K562 (cell line): Measurements from ENCODE around the gene SPATA20. TPM values are rescaled to one million over a fixed set of nuclear protein-coding genes. Genes with fewer than 3 reads are reported as not detected.
A peak's percentile ranks its signal among the peaks of the same experiment; 100 is the strongest.

Experiments used
- ATAC-seq: fragments of 200-7000 bp; cut with Tn5 transposase; 3 replicates; pipeline ENCODE4 v1.9.1; 2020; ENCODE audit warnings: moderate library complexity
- BruUV-seq: library from RNA; stranded (reverse); fragments of 400-500 nt; replicated peaks from 2 replicates; lab custom pipeline; 2021; lab: Mats Ljungman, UMichigan
- CTCF ChIA-PET: fragments of 300-600 bp; formaldehyde crosslinking; extraction: SDS; loops from one replicate; lab custom pipeline; 2021; ENCODE audit warnings: low intra/inter-chr PET ratio; lab: Yijun Ruan, JAX
- POLR2A ChIA-PET: fragments of 300-600, 350-650 bp; sonication (Branson Sonifier 250); formaldehyde crosslinking; extraction: SDS; loops from one replicate; lab custom pipeline; 2021; ENCODE audit warnings: antibody characterized with exemption, inconsistent platforms; lab: Yijun Ruan, JAX
- DNase-seq, 4 experiments: peaks; one replicate each; pipeline versions ENCODE4 v3.0.0 to v3.0.0-alpha.2; 2011 to 2018; ENCODE audit warnings: low spot score in 3 of 4, mixed read lengths in 3 of 4; ENCODE audit errors: extremely low read depth in 1 of 4
- FAIRE-seq: peaks from 2 replicates; lab custom pipeline; 2011; peaks lifted over from hg19 to GRCh38; lab: Jason Lieb, UNC
- H2AFZ ChIP-seq: 2 replicates; pipeline ENCODE4 v1.6.0; 2011; ENCODE audit warnings: low read depth, low read length, control low read depth, inconsistent platforms
- H3K27ac ChIP-seq: fragments of 200-600 bp; 3 replicates; pipeline ENCODE4 v1.8.0; 2011; ENCODE audit warnings: low read depth, mild to moderate bottlenecking, control low read depth, inconsistent platforms, low read length, moderate library complexity, mixed read lengths; ENCODE audit errors: extremely low read depth
- H3K27me3 ChIP-seq, 2 experiments: fragments of 300-600 bp in 1 of 2; 2 replicates in 1 of 2; 3 replicates in 1 of 2; pipeline versions ENCODE4 v1.6.0 to v1.8.0; 2011; ENCODE audit warnings: inconsistent platforms in 2 of 2, low read length in 2 of 2, mild to moderate bottlenecking in 1 of 2, mixed read lengths in 1 of 2, moderate library complexity in 1 of 2; ENCODE audit not compliant: control insufficient read depth in 2 of 2, insufficient read depth in 2 of 2
- H3K36me3 ChIP-seq: fragments of 300-600 bp; 3 replicates; pipeline ENCODE4 v1.8.0; 2011; ENCODE audit warnings: mild to moderate bottlenecking, low read length, inconsistent platforms; ENCODE audit not compliant: control insufficient read depth, insufficient read depth
- H3K4me1 ChIP-seq, 2 experiments: fragments of 200-600 bp in 1 of 2; replicated peaks in 1 of 2; 2 replicates in 1 of 2; 3 replicates in 1 of 2; pipeline versions ENCODE4 v1.5.1 to v1.8.0; 2011; ENCODE audit warnings: inconsistent platforms in 2 of 2, low read length in 2 of 2, mild to moderate bottlenecking in 1 of 2, mixed read lengths in 1 of 2, moderate library complexity in 1 of 2; ENCODE audit not compliant: control insufficient read depth in 2 of 2, insufficient read depth in 2 of 2
- H3K4me2 ChIP-seq: 2 replicates; pipeline ENCODE4 v1.6.1; 2011; ENCODE audit warnings: low read length, control low read depth, inconsistent platforms, mixed read lengths; ENCODE audit not compliant: insufficient read depth
- H3K4me3 ChIP-seq: fragments of 200-600 bp; sonication (generic), shearing (Covaris generic); 2 replicates; pipeline ENCODE4 v1.5.1; 2016; ENCODE audit warnings: control low read depth, inconsistent platforms
- H3K79me2 ChIP-seq: fragments of 200-600 bp; 3 replicates; pipeline ENCODE4 v1.8.0; 2011; ENCODE audit warnings: low read length, inconsistent platforms; ENCODE audit not compliant: control insufficient read depth, insufficient read depth
- H3K9ac ChIP-seq, 2 experiments: 2 replicates each; pipeline versions ENCODE4 v1.6.0 to v1.6.1; 2011; ENCODE audit warnings: low read depth in 2 of 2, low read length in 2 of 2, control low read depth in 1 of 2, inconsistent platforms in 1 of 2, mild to moderate bottlenecking in 1 of 2, mixed read lengths in 1 of 2; ENCODE audit not compliant: insufficient read depth in 1 of 2
- H3K9me1 ChIP-seq: one replicate; pipeline ENCODE4 v1.6.0; 2011; ENCODE audit warnings: inconsistent platforms, mild to moderate bottlenecking, low read length, moderate library complexity; ENCODE audit not compliant: control insufficient read depth, insufficient read depth
- H3K9me3 ChIP-seq: replicated peaks from 2 replicates; pipeline ENCODE4 v1.5.1; 2011; ENCODE audit warnings: low read depth, low read length, inconsistent platforms; ENCODE audit not compliant: control insufficient read depth, insufficient read depth
- H4K20me1 ChIP-seq: replicated peaks from 2 replicates; pipeline ENCODE4 v1.6.1; 2011; ENCODE audit warnings: low read length, inconsistent platforms, mixed read lengths; ENCODE audit not compliant: control insufficient read depth, insufficient read depth
- CBFA2T2 ChIP-seq: fragments of 450-650 bp; conservative IDR thresholded peaks from 2 replicates; pipeline ENCODE4 v1.6.1; 2017; ENCODE audit warnings: mild to moderate bottlenecking
- MEF2D ChIP-seq: conservative IDR thresholded peaks from 2 replicates; pipeline ENCODE4 v1.6.1; 2016; ENCODE audit warnings: low read depth, missing genetic modification characterization, missing compliant biosample characterization
- NFE2 ChIP-seq: IDR thresholded peaks from 2 replicates; pipeline ENCODE4 v1.6.1; 2014; ENCODE audit warnings: antibody characterized with exemption, low read depth
- NR4A1 ChIP-seq, 2 experiments: fragments of 250-450 bp in 1 of 2; fragments of 450-650 bp in 1 of 2; sonication (Bioruptor Pico) in 1 of 2; IDR thresholded peaks; 2 replicates each; pipeline versions ENCODE4 v1.4.0 to v1.6.1; 2016 to 2020; ENCODE audit warnings: mild to moderate bottlenecking in 2 of 2, missing compliant biosample characterization in 1 of 2, missing genetic modification characterization in 1 of 2, moderate library complexity in 1 of 2
- RBM25 ChIP-seq: fragments of 200-400 bp; formaldehyde crosslinking; IDR thresholded peaks from 2 replicates; pipeline ENCODE4 v1.6.1; 2018; ENCODE audit warnings: low read length, low read depth, moderate library complexity; ENCODE audit not compliant: severe bottlenecking
- SREBF2 ChIP-seq: sonication (generic); formaldehyde crosslinking; IDR thresholded peaks from 2 replicates; pipeline ENCODE4 v1.4.0; 2020; ENCODE audit warnings: mild to moderate bottlenecking, missing genetic modification reagents
- TCFL5 ChIP-seq: fragments of 250-450 bp; sonication (Bioruptor Pico); conservative IDR thresholded peaks from 2 replicates; pipeline ENCODE4 v1.6.1; 2021; ENCODE audit warnings: mild to moderate bottlenecking, moderate library complexity, matching md5 sums
- ZBTB33 ChIP-seq: sonication (generic); formaldehyde crosslinking; IDR thresholded peaks from 2 replicates; pipeline ENCODE4 v1.8.1; 2023; ENCODE audit warnings: mild to moderate bottlenecking, missing genetic modification reagents
- ZNF592 ChIP-seq: fragments of 450-650 bp; IDR thresholded peaks from 2 replicates; pipeline ENCODE4 v1.6.1; 2017; ENCODE audit warnings: antibody characterized with exemption, mild to moderate bottlenecking
- WGBS: fragments of 100-300 bp; shearing (Covaris generic); methylation state at CpG from one replicate; pipeline ENCODE4 v1.1.6; 2016; ENCODE audit warnings: low coverage, mixed read lengths; ENCODE audit not compliant: insufficient coverage; ENCODE audit errors: missing lambda C conversion rate; 5-methylcytosine and 5-hydroxymethylcytosine counted together
- in situ Hi-C: fragments of 300-500 bp; cut with MboI; formaldehyde crosslinking; loops from 4 replicates; pipeline ENCODE4 v1.15.0; 2018; ENCODE audit warnings: inconsistent platforms, mixed read lengths
- intact Hi-C: fragments of 100-400 bp; cut with micrococcal nuclease; formaldehyde crosslinking; loops from 2 replicates; pipeline ENCODE4 v1.14.2; 2022
- polyA plus RNA-seq, 8 experiments: library from polyadenylated mRNA; depleted of rRNA in 4 of 8; stranded (reverse) in 5 of 8; unstranded in 3 of 8; fragments of >200 nt; fragmentation: Nextera tagmentation in 2 of 8; fragmentation: Illumina TruSeq in 1 of 8; extraction: Ambion mirVana in 2 of 8; extraction: Trizol in 1 of 8; gene quantifications; 2 replicates each; pipeline versions ENCODE4 v1.2.1 to v1.2.3, GENCODE V29; 2011 to 2014; ENCODE audit warnings: inconsistent platforms in 1 of 8, missing spikeins in 1 of 8
- total RNA-seq, 7 experiments: library from RNA; depleted of rRNA in 6 of 7; stranded (reverse); fragments of >200 nt in 6 of 7; fragmentation: Illumina TruSeq in 2 of 7; extraction: Trizol in 2 of 7; gene quantifications; 2 replicates each; pipeline versions ENCODE4 v1.2.1 to v1.2.3, GENCODE V29; 2011 to 2021; ENCODE audit warnings: low replicate concordance in 1 of 7

Gene SPATA20
- total and polyA plus RNA-seq, 9 of the 15 experiments (the other 6 are each of a cell fraction or from before 2014, with no cell fraction given): 0.08 to 4.0 (median 1.5) TPM

GRCh38 chr17:50536683-50537646 lies 10.0 kb upstream of the SPATA20 start:
- 45% methylated on average over 42 of the region's 45 CpGs for WGBS
- ChIA-PET CTCF (no interaction called here), POLR2A (interaction anchor here (1.0 kb wide), 1 partner anchor 10 kb away, joined by 3 read pairs; no protein-coding TSS in a partner anchor)
- Histone ChIP-seq H3K79me2 (no peaks in the 10 kb centered on the region), H3K9me1 (no peaks in the 10 kb centered on the region), H3K27me3 (peaks cover 11 to 49% of the 10 kb centered on the region in 2 experiments; a peak in 4 of 5 replicates), H3K27ac (no peak overlapping the region), H3K4me3 (no peak overlapping the region), H4K20me1 (peaks cover 13% of the 10 kb centered on the region; the same call in 1 of the 2 replicates), H3K9me3 (no peaks in the 10 kb centered on the region), H2AFZ (no peak overlapping the region), H3K4me2 (no peak overlapping the region), H3K4me1 (peaks cover 0 to 58% of the 10 kb centered on the region in 2 experiments; a peak in 3 of 5 replicates), H3K9ac (peak overlapping the region in 1 of 2 experiments; percentile 19; a peak in 1 of 4 replicates), H3K36me3 (no peaks in the 10 kb centered on the region)
- in situ Hi-C loops (no loop called here), intact Hi-C loops (no loop called here)
- ATAC-seq (no peak), FAIRE-seq (no peak), DNase-seq (no peak)
- BruUV-seq: no TSS peak
- TF ChIP-seq ZNF592 (no peak), NR4A1 (CRISPR knock-in tag; IDR thresholded peaks at IDR 0.05) (no peak), NR4A1 (tag; IDR thresholded peaks at IDR 0.05) (no peak), SREBF2 (CRISPR knock-in tag) (no peak), TCFL5 (CRISPR knock-in tag) (no peak), RBM25 (peak; percentile 73), MEF2D (tag) (no peak), NFE2 (no peak), ZBTB33 (CRISPR knock-in tag) (peak; percentile 69), CBFA2T2 (no peak)
